Uterus (tissue), 2 donors: ENCODE measurements around the gene ESPL1.

ENCODE experiments used
- CTCF ChIP-seq, 4 experiments: fragments of 200-600 bp in 2 of 4; fragments of 450-650 bp in 2 of 4; sonication (generic) in 2 of 4; IDR thresholded peaks; one replicate each; pipeline ENCODE4 v1.5.1; 2016 to 2019; ENCODE audit warnings: antibody characterized with exemption in 4 of 4, mild to moderate bottlenecking in 2 of 4, moderate library complexity in 1 of 4
- POLR2A ChIP-seq, 2 donors: fragments of 450-650 bp; IDR thresholded peaks; one replicate each; pipeline ENCODE4 v1.6.1; 2016; ENCODE audit warnings: antibody characterized with exemption in 2 of 2, mild to moderate bottlenecking in 1 of 2, moderate library complexity in 1 of 2

GRCh38 chr12:53265783-53266182 lies 2.3 kb upstream of the ESPL1 start:
- TF ChIP-seq CTCF (IDR thresholded peaks at IDR 0.05) (no peak), POLR2A (IDR thresholded peaks at IDR 0.05) (no peak)
